Measurements from ENCODE around the gene PKDCC.
"Not testable (repeated sequence)": the region's sequence is repeated elsewhere in the genome, so short reads cannot be mapped to it uniquely, and the experiment has no call there.

The PKDCC gene

GRCh38 chr2:42067001-42067400 is 19.2 kb downstream of the PKDCC start:
- not testable (repeated sequence) for DNase-seq

DNA sequence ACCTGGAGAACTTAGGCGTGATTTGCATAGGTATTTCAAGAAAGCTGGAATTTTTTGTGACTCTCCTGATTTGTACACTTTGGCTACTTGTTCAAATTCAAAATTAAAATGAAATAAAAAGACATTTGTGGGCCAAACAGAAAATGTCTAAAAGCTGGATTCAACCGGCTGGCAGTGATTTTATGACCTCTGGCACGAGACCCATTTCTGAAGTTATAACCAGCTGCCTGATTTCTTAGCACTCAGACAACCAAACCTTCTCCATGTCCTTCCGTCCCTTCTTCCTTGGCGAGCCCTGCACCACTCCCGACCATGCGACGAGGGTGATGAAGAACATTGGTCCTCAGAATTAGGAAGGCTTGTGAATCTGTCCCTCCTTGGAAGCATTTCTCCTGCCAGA is 19.7 kb downstream of the PKDCC start:
- DNase-seq = no peak

DNA sequence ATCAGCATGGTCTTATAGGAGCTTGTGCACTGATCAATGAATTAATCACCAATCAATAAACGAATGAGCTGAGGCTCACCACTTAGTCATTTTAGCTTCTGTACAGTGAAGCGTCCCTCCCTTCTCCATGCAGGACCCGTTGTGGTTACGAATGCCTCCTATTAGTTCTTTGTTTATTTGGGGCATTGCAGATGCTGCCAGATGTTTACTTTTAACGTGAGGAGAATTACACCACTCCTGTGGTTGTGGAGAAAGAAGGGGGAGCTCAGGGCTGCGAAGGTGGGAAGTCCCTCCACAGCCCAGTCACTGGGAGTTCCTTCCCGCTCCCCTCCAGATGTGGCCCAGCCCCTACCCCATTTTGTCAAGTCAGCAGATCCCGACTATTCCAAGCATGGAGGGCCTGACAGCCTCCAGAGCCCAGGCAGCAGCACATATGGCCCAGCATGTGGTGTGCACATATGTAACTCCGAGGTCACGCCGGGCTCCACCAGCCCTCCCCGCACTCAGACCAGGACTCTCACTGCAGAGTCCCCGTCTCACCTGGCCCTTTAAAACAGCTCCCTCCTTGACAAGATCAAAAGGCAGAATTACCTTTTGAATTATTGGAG is 20.9 kb downstream of the PKDCC start:
- DNase-seq = no peak

GRCh38 chr2:42069568-42069967 is 21.7 kb downstream of the PKDCC start:
- no peak for DNase-seq

- DNase-seq = no peak
These were observed 24.0 kb downstream of the PKDCC start for GRCh38 chr2:42071791-42072190.

DNA sequence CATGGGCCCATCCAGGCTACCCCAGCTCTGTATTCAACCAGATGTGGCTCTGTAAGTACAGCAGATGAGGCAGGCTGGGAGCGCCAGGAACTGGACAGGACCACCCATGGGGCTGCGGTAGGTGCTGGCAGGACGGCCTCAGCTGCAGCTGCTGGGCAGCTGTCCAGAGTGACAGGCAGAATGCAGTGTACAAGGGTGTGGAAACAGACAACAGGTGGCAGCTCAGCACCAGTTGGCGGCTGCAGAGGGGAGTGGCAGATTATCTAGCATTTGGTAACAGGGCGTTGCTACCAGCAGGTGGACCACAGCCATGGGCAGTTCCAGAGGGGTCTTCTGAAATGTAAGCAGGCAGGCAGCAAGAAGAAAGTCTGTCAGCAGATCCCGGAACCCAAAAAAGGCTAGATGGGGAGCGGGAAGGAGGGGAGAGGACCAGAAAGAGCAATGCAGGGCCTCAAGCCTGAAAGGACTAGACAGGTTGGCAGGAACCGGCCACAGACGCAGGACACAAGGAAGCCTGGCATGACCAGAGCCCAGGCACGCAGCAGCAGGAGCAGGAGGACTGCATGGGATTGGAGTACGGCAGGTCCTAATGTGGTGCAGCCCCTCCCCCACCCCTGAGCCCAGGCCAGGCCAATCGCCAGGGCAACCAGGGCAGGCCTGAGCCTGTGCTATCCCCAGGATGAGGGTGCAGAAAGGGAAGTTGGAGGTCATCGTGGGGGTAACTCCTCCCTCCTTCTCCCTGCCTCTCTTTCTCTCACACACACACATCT is 24.7 kb downstream of the PKDCC start:
- DNase-seq = no peak

- no peak for DNase-seq
These were observed 26.1 kb downstream of the PKDCC start for GRCh38 chr2:42073739-42074503.

GRCh38 chr2:42074661-42075060 is 26.8 kb downstream of the PKDCC start:
- no peak for DNase-seq

DNA sequence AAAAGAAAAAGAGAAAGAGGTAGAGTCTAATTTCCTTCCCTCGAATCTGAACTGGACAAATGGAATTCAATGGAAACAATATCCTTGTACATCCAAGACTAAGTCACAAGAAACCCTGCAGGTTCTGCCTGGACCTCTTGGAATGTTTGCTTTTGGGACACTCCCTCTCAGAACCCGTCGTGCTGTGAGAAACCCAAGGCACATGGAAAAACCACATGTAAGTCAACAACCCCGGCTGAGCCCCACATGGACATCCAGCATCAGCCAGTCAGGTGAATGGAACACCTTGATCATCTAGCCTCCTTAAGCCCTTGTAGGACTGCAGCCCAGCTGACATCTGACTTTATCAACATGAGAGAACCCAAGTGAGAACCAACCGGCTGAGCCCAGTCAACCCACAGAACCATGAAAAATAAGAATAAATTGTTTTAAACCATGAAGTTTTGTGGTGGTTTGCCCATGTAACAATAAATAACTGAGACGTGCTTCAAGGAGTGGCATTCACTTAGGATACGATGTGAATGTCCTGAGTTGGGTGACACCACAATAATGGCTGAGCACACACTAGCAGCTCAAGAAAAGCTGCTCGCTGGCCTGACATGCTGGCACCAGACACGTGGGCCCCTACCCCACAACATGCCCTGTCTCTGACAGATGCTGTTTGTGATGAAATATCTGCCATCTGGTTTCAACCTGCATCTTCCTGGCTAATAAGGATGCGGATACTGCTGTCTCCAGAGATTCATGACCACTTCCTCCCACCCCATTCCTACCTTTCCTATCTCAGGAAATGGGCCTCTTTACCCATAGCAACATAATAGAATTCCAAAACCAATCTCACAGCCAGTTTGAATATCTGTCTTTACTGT is 28.8 kb downstream of the PKDCC start:
- DNase-seq = no peak

DNA sequence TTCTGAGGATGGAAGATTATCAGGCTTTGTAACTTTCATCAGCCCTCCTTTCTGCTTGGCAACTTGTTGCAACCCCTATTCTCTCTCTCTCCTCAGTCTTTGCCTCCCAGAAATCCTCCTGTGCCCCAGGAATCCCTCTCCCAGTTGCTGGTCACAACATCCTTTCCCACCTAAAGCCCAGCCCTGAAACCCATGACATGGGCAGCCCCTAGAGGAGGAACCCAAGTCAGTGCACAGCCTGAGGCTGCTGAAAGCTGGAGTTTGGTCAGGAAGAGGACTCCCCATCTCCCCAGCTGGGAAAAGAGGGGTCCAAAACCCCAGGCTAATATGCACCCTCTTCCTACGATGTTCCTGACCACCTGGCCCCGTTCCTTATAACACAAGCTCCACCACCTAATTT is 29.5 kb downstream of the PKDCC start:
- no peak for DNase-seq

DNA sequence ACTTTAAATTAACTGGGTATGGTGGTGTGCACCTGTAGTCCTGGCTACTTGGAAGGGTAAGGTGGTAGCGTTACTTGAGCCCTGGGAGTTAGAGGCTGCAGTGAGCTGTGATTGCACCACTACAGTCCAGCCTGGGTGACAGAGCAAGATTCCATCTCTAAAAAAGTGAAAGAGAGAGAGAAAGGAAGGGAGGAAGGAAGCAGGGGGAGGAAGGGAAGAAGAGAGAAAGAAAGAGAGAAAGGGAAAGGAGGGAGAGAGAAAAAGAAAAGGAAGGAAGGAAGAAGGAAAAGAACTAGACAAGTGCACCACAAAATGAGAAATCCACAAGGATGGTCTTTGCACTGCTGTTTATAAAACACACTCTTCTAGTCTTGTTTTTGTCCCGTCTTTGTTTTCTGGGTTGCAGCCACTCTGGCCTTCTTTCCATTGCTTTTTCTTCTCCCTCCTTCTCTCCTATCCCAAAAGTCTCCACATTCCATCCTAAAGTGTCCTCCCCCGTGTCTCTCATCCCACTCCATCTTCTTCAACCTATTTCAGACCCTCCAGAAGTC is 32.0 kb downstream of the PKDCC start:
- no peak for DNase-seq

DNA sequence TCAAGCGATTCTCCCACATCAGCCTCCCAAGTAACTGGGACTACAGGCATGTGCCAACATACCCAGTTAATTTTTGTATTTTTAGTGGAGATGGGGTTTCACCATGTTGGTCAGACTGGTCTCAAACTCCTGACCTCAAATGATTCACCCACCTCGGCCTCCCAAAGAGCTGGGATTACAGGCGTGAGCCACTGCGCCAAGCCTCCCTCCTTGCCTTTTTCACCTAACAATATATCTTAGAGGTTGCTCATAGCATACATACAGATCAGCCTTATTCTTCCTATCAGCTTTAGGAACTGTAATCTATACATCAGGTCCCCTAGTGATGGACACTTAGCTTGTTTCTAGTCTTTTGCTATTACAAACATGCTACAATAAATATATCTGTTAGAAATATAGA is 33.3 kb downstream of the PKDCC start:
- not testable (repeated sequence) for DNase-seq

DNA sequence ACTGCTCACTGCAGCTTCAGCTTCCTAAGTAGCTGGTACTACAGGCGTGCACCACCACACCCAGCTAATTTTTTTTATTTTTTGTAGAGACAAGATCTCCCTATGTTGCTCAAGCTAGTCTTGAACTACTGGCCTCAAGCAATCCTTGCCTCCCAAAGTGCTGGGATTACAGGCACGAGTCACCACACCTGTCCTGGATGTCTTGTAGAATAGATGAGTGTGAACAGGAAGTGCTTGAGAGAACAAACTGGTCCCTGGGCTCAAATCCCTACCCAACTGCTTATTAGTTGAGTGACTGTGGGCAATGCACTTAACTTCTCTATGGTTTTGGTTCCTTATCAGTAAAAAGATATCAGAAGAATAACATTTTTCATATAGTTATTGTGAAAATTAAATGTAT is 34.2 kb downstream of the PKDCC start:
- DNase-seq = no peak

DNA sequence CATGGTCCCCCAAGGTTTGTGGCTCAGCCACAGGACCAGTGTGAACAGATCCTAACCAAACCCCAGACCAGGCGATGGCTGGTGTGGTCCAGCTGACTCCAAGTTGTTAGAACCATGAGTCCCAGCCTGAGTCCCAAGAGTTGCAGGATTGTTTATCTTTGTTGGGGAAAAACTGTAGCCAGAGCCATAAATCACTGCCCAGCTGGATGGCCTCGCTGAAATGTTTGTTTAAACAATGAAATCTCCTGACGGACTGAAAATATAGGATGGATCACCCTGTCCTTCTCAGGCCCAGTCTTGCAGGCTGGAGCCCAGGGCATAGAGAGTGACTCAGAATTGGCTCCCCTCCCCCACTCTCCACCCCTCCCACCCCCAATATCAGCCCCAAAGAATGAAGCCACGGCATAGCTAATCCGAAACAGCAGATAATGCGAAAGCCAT is 36.4 kb downstream of the PKDCC start:
- peak; percentile 86 for DNase-seq

- DNase-seq = not testable (repeated sequence)
These were observed 37.2 kb downstream of the PKDCC start for GRCh38 chr2:42085070-42085469.

DNA sequence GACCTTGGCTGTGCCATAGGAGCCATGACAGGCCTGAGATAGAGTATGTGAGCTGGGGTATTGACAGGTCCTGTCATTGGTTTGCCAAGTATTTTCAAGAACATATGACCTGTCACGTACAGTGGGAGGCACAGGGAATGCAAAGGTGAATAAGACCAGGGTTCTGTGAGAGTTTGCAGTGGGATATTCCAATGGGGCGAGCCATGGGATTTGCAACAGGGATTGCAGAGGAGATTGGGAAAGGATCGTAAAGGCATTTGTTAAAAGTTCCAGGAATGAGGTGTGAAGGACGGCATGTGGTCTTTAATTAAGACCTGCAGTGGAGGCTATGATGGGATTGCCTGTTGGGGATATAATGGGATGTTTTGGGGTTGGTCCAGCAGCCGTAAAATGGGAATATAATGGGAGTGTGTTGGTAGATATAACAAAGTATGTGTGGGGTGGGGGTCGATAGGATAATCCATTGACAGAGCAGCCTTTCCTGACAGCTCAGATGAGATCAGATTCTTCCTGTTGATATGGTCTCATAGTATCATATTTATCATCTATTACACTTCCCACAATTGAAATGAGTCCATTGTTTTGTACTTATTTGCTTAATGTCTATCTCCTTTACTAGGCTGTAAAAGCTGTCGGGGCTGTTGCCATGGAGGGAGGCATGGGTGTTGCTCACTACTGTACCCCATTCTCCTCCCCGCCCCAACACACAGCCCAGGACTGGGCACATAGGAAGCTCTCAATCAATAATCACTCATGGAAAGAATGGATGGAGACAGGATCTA is 38.1 kb downstream of the PKDCC start:
- DNase-seq = no peak

DNA sequence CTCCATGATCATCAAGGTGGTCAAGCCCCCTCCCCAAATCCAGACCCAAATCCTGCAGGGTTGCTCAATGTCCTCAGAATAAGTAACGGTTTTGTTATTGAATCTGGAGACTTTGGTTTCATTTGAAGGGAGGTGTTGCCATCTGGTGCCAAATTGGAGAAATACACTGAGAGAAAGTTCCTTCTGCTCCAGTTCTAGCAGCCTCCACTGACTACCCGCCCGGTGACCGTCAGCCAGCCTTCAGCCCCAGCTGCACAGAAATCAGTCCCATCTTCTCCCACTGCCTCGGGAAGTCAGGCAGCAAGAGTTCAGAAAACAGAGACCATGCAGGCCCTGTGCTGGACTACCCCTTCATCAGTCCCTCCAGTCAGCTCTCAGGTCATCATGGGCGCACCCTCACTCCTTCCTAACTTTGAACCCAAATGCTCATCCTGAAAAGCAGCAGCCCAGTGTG is 38.7 kb downstream of the PKDCC start:
- peak; percentile 67 for DNase-seq

- DNase-seq = no peak
These were observed 39.5 kb downstream of the PKDCC start for GRCh38 chr2:42087137-42087856.

- DNase-seq = no peak
These were observed 40.0 kb downstream of the PKDCC start for GRCh38 chr2:42087857-42088195.

- DNase-seq = peak; percentile 56
These were observed 41.6 kb downstream of the PKDCC start for GRCh38 chr2:42089340-42089925.

- DNase-seq = no peak
These were observed 42.4 kb downstream of the PKDCC start for GRCh38 chr2:42090216-42090615.

Measured in fibroblast of skin of right biceps (primary cell).